Activated T-cell treated with anti-CD3 and anti-CD28 coated beads for 24 hours (primary cell): ENCODE measurements around the gene RHEB.
"Not testable (repeated sequence)": the region's sequence is repeated elsewhere in the genome, so short reads cannot be mapped to it uniquely, and the experiment has no call there.

ENCODE experiments used
- DNase-seq: peaks from one replicate; pipeline ENCODE4 v3.0.0-alpha.2; 2020; ENCODE audit warnings: low read depth

RHEB gene, protein sequence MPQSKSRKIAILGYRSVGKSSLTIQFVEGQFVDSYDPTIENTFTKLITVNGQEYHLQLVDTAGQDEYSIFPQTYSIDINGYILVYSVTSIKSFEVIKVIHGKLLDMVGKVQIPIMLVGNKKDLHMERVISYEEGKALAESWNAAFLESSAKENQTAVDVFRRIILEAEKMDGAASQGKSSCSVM

DNA sequence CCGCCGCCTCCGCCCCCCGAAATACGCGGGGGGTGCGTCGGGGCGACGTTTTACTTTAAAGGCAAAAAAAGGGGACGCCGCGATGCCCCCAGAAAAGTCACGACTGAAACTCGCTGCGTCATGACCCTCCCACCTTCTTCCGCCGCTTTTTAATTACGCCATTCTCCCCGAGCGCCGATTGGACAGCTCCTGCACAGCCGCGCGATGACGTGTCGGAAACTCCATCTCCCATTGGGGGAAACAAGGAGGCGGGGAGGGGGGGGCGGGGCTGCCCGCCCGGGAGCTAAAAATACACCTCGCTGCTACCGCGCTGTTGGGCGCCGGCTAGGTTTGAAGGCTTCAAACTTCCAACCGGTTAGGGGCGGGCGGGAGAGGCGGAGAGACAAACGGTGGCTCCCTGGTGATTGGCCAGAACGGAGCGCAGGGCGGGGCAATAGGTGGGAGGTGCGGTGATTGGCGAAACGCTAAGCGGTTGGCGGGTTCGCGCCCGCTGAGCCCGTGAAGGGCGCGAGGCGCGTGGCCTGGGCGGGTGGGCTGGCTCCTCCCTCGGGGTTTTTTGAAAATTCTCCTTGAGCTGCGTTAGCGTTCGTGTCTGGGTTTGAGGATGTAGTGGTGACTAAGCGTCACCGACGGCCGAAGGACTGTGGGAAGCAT lies at the start of gene RHEB:
TSS of gene RHEB (minus strand) at position 131 of the 654 bp plus-strand sequence. CDS start 384 bp downstream, outside the sequence.
- DNase-seq = peak; percentile 98

DNA sequence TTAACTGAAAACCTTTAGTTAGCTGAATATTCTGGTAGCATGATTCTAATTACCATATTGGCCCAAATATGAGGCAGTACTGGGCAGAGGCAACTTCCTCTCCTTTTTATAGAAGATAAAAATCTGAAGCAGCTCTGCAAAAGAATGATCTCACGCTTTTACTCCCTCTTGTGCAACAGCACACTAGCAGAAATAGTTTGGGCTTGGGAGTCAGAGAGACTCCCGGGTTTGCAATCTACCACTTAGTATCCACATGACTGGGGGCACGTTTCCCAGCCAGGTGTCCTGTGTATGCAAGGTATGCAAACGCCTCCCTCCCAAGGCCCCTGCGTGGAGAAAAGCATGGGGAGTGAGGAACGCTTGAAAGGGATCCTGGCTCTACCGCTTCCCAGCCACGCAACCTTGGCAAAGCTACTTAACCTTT lies 47.2 kb upstream of the RHEB start:
- DNase-seq = no peak

DNA sequence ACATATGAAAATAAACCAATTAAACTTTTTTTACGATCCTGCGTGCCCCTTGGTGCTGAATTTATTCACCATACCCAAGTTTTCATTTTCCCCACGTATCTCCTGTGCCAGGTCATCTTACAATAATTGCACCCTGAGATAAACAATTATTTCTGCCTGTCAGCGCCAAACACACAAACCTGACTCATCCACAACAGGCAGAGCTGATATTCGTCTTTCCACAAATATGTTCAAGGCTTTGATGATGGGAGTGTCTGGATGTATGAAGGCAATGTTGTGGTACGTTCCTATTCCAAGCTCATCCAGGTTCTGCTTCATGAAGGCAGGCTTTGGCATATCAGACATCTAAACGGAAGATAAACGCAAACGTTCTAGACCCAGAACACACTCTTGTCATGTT lies 45.8 kb upstream of the RHEB start:
- no peak for DNase-seq

DNA sequence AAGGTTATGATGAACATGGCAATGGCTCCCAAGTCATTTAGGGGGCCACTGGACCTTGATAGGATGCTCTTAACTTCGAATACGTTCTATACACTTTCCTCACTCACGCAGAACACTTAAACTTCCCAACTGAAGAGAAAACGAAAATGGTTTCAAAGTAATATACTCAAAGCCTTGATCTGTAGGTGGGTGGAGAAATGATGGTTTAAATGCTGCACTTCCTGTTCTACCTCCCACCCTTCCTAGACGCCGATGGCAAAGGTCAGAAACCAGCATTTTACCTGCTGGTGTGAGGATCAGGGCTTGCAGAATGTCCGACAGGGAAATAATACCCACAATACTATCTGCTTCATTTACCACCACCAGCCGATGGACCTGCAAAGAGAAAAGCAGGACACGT lies 40.5 kb upstream of the RHEB start:
- DNase-seq = no peak

DNA sequence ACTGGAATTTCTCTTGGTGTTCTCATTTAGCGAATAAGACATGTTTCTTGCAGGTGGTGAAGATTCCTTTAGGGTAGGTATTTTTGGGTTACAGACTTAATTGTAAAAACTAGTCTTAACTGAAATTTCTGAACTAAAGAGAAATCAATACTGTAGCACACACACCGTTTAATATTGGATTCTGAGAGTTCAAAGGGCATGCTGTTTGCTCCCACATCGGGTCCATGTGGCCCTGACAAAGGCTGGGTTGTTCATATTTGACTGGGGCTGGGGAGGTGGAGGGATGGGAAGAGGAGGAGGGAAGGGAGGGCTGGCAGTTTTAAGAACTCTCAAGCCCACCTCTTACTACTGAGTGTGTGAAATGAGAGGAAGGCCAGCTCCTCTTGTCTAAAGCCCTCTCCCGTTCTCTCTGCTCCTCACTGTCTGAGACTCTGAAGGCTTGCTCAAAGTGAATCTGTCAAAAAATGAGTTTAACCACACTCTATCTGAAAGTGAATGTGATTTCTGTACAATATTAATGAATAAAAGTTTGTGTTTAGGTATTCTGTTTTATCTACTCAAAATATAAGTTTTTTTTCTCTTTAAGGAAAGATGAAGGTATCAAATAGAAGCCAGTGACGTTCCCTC lies 40.0 kb upstream of the RHEB start:
- no peak for DNase-seq

DNA sequence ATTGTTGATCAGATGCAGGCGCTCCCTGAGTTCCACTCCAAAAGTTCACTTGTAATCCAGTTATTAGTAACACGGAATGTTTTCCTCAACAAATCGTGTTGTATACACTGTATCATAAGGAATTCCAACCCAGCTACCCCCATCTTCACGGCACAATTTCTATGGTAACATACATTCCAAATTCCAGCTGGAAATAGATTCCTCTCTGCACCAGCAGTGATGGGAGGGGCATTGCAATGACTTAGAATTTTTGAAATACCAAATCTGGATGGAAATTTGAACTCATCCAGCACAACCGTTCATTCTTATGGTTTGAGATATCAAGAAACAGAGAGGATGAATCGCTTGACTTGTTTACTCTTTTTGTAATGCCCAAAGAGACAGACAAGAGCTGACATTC lies 38.9 kb upstream of the RHEB start:
- no peak for DNase-seq

DNA sequence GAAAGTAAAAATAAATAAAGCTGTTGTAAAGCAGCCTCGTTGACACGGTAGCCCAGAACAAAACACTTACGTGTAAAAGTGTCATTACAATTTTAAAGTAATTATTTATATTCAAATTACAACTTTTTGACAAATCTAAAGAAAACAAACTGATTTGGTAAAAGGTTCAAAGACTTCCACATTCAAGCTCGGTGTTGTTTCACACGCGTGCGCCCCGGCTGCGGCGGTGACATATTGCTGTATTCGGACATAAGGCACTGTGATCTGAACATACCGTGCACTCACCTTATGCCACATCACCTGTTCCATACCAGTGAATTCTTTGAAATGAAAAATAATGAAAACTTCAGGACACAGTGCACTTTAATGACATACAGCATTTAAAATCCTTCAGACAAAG lies 36.9 kb upstream of the RHEB start:
- no peak for DNase-seq

DNA sequence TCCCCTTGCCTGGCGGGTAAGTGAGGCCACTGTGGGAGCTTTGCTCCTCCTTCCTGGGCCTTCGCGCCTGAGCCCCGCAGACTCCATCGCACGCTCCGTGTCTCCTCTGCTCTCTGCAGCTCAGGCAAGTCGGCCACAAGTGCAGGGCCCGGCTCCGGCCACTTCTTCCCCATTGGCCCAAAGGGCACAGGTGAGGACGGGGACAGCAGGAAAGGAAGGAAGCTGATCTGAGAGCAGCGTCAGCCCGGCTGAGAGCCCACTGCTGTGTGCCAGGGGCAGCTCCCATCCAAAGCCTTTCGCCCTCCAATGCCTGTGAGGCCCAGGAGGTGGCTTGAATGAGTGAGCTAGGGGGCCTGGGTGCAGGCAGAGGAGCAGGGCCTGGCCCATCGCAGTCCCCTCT lies 33.7 kb upstream of the RHEB start:
- DNase-seq = no peak

DNA sequence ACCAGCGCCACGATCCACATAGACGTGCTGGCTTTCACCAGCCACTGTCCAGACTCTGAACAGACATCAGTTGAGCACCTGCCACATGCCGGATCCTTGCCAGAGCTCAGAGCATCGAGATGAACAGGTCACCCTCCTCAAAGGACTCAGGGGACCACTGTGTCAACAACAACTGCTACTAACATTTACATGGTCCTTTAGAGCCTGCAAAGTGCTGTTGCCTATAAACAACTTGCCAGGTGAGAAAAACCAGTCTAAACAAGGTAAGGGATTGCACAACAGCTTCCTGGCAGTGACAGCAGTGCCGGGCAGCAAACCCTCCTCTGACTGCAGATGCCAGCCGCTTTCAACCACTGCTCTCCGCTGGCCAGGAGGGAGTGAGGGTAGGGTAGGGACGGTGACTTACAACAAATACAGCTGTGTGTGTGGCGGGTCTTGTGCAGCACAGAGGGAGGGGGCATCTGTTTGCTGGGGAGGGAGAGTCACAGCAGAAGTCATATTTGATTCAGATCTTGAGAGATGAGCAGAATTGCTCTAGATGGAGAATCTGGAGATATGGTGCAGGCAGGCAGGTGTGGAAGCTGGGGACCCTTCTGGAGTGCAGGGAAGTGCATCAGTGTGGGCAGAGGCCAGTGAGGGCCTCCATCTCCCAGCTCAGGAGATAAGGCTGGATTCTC lies 32.8 kb upstream of the RHEB start:
- DNase-seq = no peak

DNA sequence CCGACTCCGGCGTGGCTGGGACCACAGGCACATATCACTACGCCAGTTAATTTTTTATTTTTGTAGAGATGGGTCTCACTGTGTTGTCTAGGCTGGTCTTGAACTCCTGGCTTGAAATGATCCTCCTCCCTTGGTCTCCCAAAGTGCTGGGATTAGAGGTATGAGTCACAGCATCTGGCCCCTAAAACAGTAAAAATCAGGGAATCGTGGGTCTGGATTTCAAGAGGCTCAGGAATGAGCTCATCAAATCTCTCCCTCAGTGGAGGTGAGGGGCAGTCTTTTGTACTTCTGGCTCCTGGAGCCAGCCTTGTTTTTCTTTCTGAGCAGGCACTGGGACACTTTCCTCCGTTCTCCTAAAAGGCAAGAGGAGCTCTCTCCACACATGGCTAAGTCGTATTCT lies 32.1 kb upstream of the RHEB start:
- DNase-seq = no peak

DNA sequence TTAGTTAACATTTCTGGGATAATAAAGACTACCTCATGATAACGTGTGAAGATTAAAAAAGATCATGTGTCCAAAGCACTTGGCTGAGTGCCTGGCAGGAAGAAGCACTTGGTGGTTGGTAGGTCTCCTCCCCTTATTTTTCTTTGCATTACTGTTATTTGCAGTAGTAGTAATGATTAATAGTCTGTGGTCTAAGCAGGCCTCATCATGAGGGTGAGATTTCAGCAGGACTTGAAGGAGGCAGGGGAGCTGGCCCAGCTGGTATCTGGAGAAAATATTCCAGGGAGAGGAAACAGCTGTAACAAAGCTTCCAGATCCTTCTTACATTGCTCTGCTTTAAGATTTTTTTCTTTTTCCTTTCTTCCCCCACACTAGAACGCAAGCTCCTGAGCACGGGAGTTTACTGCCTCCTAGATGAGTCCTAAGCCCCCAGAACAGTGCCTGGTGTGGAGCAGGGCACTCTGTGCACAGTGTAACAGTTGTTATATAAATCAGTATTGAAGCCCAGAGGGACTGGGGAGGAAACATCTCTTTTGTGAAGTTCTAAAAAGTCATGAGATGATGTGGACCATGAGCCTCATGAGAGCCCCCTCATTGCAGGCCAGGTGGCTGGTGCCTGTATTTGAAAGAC lies 31.1 kb upstream of the RHEB start:
- no peak for DNase-seq

DNA sequence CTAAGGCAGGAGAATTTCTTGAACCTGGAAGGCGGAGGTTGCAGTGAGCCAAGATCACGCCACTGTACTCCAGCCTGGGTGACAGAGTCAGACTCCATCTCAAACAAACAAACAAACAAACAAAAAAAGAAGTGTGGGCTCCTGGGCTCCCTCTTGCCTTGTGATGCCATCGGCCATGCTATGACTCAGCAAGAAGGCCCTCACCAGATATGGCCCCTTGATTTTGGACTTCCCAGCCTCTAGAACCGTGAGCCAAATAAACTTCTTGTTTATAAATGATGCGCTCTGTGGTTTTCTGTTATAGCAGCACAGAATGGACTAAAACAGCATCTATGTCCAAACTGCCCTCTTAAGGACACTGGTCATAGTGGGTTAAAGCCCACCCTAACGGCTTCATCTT lies 29.9 kb upstream of the RHEB start:
- no peak for DNase-seq

DNA sequence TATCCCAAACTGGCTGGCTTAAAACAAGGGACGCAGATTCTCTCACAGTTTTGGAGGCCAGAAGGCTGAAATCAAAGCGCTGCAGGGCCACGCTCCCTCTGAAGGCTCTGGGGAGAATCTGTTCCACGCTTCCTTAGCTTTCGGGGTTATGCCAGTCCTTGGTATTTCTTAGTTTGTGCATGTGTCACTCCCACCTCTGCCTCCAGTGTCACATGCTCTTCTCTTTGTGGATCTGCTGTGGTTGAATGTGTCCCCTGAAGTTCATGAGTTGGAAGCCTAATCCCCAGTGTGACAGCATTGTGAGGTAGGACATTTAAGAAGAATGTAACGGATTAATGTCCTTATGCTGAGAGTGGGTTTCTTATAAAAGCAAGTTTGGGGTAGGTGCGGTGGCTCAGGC lies 29.4 kb upstream of the RHEB start:
- no peak for DNase-seq

DNA sequence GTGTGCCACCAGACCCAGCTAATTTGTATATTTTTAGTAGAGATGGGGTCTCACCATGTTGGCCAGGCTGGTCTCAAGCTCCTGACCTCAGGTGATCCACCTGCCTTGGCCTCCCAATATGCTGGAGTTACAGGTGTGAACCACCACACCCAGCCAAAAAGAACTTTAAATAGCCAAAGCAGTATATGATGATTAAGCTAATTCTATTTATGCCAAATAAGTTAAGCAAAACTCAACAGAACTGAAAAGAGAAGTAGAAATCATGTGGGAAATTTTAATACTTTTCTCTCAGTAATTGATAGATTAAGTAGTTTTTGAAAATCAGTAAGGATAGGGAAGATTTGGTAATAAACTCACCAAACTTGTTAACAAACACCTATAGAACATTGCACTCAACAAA lies 24.5 kb upstream of the RHEB start:
- DNase-seq = no peak

DNA sequence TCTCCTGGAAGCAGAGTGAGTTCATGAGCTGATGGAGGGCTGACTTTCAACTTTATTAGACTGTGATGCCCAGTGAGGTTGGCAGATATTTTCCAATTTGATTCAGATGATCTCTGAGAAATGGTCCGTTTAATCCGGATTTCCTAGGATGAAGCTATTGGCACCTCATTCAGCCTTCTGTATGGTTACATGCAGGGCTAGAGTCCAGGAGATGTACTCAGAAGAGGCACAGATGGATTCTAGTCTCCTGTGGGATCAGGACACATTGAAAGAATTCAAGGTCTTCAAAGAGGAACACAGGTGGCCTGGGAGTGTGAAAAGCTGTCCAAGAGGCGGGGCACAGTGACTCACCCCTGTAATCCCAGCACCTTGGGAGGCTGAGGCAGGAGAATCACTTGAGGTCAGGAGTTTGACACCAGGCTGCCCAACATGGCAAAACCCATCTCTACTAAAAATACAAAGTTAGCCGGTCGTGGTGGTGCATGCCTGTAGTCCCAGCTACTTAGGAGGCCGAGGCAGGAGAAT lies 23.0 kb upstream of the RHEB start:
- no peak for DNase-seq

DNA sequence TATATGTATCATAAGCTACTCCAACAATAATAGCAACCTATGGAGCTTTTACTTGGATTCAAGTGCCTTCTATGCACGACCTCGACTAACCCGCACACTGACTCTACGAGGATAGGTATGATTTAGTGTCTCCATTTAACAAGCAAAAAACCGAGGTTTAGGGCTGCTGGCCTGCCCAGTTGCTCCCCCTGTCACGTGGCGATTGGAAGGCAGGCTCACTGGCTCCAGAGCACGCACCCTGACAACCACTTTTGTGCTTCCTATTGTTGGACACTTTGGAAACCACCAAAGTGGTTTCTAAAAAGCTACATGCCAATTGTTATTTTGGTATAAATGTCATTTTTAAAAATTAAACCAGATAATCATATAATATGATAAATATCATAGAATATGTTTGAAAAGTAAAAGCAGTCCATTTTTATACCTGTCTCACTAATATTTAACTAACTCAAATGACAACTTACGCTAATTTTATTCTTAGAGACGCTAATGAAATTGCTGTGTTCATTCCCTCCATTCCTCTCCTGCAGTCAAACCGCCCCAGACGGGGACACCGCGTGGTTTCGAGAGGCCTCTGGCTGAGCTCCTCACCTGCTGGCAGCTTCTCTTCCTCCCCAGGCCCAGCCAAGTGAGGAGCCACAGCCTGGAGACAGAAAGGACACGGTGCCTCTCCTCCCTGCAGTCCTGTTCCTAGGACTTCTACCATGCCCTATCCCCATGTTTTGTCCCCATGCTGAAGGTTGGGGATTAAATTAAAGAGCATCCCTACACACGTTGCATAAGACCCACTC lies 22.2 kb upstream of the RHEB start:
- no peak for DNase-seq

DNA sequence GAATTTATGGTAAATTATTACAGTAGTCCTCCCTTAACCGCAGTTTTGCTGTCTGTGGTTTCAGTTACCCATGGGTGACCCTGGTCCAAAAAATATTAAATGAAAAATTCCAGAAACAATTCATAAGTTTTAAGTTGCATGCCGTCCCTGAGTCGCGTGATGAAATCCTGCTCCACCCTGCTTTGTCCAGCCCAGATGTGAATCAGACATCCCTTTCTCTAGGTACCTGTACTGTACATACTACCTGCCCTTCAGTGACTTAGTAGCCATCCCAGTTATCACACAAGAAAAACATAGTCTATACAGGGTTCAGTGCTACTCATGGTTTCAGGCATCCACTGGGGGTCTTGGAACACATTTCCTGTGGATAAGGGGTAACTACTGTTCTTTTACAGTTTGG lies 20.5 kb upstream of the RHEB start:
- DNase-seq = no peak

DNA sequence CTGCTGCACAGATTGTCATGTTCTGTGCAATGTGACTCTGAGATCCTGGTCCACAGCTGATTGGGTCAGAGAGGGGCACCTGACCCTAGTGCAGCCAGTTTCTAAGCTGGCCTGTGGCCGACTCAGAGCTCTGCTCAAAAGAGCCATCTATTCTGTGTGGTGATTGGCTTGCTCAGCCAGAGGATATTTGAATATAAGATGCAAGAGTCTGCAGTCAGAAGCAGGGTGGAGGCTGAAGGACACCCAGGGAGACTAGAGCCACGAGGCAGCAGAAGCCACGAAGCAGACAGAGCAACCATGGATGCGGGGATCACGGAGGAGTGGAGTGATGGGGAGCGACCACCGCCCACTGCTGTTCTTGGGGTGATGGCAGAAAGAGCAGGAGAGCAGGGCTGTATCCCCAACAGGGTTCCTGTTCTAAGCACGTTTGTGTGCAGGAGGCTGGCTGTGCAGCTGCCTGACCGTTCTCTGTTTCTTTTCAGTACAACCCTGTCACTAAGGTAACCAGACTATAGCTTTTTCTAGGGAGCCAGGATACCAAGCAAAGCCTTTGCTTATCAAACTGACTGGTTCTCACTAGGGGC lies 19.5 kb upstream of the RHEB start:
- no peak for DNase-seq

DNA sequence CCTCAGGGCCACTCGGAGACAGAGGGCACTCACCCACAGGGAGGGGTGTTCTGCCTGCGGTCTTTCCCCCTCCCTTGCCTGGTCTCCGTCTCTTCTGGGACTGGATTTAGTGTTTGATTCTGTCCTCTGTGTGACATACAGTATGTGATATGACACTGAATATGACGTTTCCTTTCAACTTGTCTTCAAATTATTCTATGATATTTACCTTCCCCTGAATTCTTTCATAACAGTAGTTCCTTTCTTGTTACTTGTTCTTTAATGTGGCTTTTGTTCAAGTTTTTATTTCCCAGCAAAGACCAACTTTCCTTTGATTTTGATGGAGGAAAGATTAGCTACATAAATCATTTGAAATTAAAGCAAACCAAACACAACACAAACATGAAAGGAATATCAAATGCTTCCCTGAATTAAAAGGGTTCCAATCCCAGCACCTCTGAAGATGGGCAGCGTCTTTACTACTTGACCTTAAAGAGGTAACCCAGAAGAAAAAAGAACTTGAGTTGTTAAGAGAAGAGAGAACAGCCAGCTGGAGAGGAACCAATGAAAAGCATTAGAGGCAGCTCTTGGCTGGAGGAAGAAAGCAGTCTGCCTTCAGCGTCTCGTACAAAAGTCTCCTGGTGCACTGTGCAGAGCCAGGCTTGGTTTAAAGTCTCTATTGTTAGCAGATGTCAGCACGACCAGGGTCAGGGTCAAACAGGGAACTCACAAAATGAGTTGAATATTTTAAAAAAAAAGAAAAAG lies 18.3 kb upstream of the RHEB start:
- DNase-seq = no peak

DNA sequence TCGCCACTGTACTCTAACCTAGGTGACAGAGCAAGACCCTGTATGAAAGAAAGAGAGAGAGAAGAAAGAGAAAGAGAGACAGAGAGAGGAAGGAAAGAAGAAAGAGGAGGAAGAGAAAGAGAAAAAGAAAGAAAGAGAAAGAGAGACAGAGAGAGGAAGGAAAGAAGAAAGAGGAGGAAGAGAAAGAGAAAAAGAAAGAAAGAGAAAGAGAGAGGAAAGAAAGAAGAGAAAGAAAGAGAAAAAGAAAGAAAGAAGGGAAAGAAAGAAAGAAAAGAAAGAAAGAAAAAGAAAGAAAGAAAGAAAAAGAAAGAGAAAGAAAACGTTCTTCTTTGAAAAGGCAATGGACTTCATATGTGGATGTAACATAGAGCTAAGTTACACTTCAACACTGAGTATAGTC lies 16.5 kb upstream of the RHEB start:
- not testable (repeated sequence) for DNase-seq

DNA sequence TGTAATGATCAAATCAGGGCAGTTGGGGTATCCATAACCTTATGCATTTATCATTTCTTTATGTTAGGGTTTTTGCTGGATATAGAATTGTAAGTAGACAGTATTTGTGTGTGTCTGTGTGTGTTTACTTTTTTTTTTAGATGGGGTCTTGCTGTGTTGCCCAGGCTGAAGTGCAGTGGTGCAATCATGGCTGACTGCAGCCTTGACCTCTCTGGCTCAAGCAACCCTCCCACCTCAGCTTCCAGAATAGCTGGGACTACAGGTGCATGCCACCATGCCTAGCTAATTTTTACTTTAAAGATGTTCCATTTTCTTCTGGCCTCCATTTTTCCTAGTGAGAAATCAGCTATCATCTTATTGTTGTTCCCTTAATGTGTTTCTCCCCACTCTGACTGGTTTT lies 10.1 kb upstream of the RHEB start:
- DNase-seq = no peak
